GM18508 (cell line): ENCODE data around the gene CARD10.

ENCODE experiments used
- ATAC-seq: cut with Tn5 transposase; IDR thresholded peaks from one replicate; pipeline ENCODE4 v1.9.1; 2021; ENCODE audit warnings: moderate number of reproducible peaks; ENCODE audit not compliant: insufficient read depth, unreplicated experiment

Gene CARD10

GRCh38 chr22:37519268-37520195 is at the start of gene CARD10:
CARD10 (minus strand) TSS chr22:37519415; CDS start chr22:37519200, 215 bp downstream.
- ATAC-seq, result no peak

DNA sequence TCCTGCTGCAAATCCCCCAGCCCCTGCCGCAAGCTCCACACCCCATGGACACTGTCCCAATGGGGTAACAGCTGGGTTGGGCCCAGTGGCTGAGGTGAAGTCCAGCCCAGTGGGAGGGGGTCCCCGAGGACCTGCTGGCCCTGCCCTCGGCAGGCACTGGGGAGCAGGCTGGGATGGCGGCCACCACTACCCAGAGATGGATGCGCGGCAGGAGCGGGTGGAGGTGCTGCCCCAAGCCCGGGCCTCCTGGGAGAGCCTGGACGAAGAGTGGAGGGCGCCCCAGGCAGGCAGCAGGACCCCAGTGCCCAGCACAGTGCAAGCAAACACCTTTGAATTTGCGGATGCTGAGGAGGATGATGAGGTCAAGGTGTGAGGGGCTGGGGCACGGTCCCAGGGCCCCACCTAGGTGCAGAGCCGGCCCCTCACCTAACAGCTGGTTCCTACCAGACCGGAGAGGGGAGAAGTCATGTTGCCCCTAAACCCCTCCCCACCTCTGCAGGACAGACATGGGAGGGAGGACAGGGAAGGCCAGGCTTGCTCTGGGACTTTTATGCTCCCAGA is 49.3 kb upstream of the CARD10 start:
- ATAC-seq, result no peak

DNA sequence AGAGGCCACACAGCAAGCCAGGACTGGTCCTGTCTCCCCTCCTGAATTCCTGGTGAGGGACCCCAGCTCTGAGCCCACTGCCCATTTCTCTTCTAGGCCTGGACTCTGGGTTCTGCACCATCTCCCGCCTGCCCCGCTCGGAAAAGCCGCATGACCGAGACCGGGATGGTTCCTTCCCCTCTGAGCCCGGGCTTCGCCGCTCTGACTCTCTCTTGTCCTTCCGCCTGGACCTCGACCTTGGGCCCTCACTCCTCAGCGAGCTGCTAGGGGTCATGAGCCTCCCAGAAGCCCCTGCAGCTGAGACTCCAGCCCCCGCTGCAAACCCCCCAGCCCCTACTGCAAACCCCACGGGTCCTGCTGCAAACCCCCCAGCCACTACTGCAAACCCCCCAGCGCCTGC is 48.8 kb upstream of the CARD10 start:
- no peak for ATAC-seq

GRCh38 chr22:37566903-37567798 is 47.9 kb upstream of the CARD10 start:
- peak; percentile 50 for ATAC-seq

- ATAC-seq, result no peak
Observed at GRCh38 chr22:37566329-37566837, 47.2 kb upstream of the CARD10 start.

- no peak for ATAC-seq
Observed at GRCh38 chr22:37565830-37566229, 46.6 kb upstream of the CARD10 start.

GRCh38 chr22:37564111-37564711 is 45.0 kb upstream of the CARD10 start:
- no peak for ATAC-seq

DNA sequence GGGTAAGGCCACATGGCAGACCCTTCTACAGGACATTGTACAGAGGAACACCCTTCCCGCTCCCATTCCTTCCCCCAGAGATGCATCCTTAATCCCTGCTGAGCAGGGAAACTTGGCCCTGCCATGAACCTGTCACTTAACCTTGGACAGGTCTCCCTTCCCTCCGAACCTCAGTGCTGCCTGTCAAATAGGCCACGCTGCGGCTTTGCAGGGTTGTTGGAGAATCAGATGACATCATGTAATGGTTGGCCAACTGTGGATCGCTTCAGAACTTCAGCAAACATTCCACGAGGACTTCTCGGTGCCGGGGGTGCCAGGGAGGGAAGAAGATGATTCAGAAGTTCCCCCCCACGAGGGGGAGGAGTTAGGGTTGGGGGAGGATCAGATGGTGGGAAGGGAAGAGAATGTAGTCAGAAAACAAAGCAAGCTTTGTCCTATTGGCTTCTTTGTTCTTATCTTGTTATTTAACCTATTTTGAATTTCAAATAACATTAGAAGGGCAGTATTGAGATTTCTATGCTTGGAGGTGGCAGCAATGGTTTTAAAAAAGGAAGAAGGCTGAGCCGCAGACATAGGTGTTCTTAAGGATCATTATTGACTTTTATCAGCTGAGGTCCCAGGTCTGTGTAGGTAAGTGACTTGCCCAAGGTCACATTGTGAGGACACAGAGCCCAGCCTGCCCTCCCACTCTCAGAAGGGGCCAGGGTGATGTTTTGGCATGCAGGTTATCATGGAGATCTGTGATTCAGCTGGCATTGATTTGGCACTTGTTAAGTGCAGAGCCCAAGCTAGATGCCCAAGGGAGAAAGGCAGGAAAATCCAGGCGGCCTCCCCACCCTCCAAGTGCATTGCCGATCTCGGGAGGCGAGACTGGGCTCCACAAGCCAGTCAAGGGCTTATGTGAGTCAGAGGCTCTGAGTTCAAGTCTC is 44.2 kb upstream of the CARD10 start:
- ATAC-seq, result no peak

GRCh38 chr22:37562049-37562875 is 43.0 kb upstream of the CARD10 start:
- ATAC-seq, result no peak

- ATAC-seq, result no peak
Observed at GRCh38 chr22:37561212-37562048, 42.2 kb upstream of the CARD10 start.

GRCh38 chr22:37560608-37561211 is 41.5 kb upstream of the CARD10 start:
- ATAC-seq, result no peak

- no peak for ATAC-seq
Observed at GRCh38 chr22:37559901-37560607, 40.8 kb upstream of the CARD10 start, which contains the start of gene CDC42EP1. CDC42EP1 (plus strand) TSS chr22:37560480; CDS start chr22:37566350, 5,870 bp downstream.

GRCh38 chr22:37559521-37559900 is 40.3 kb upstream of the CARD10 start:
- no peak for ATAC-seq

- no peak for ATAC-seq
Observed at GRCh38 chr22:37558815-37559214, 39.6 kb upstream of the CARD10 start.

GRCh38 chr22:37557321-37558001 is 38.2 kb upstream of the CARD10 start:
- no peak for ATAC-seq

DNA sequence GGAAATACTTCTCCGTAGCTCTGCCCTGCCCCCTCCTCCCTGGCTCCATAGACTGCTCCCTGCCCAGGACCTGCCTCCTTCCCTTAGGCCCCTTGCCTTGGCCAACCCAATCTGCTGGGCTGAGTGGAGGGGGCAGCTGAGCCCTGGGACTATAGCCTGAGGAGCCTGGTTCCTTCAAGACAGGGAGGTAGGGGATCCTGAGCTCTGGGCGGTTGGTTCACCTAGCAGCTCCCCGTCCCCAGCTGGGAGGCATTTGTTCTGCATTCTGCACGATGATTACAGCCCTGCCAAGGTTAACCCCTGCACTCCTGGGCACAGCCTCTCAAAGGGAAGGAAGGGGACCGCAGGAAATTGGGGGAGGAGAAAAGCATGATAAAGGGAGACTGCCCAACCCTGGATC is 37.5 kb upstream of the CARD10 start:
- no peak for ATAC-seq
